Heart left ventricle (tissue), 16 donors: Measurements from ENCODE around the gene CIDEC. TPM values are rescaled to one million over a fixed set of nuclear protein-coding genes. Genes with fewer than 3 reads are reported as not detected.
A peak's percentile ranks its signal among the peaks of the same experiment; 100 is the strongest.
"Not testable (repeated sequence)": the region's sequence is repeated elsewhere in the genome, so short reads cannot be mapped to it uniquely, and the experiment has no call there.

Experiments
- ATAC-seq, 4 donors: fragments of 200-7000 bp; cut with Tn5 transposase; one replicate each; pipeline ENCODE4 v1.9.1; 2020 to 2022; ENCODE audit warnings: moderate library complexity in 4 of 4, mild to moderate bottlenecking in 3 of 4, moderate number of reproducible peaks in 1 of 4
- DNase-seq, 5 donors: peaks; one replicate each; pipeline ENCODE4 v3.0.0-alpha.2; 2020
- H3K27ac ChIP-seq, 12 donors: fragments of 200-600 bp; sonication (generic) in 4 of 12; one replicate each; pipeline versions ENCODE4 v1.5.0 to v1.8.0; 2016 to 2022; ENCODE audit warnings: mild to moderate bottlenecking in 2 of 12
- H3K27me3 ChIP-seq, 9 donors: fragments of 200-600 bp; sonication (generic) in 2 of 9; one replicate each; pipeline versions ENCODE4 v1.5.1 to v1.8.0; 2016 to 2022; ENCODE audit warnings: mild to moderate bottlenecking in 3 of 9
- H3K36me3 ChIP-seq, 9 donors: fragments of 200-600 bp; sonication (generic) in 2 of 9; one replicate each; pipeline versions ENCODE4 v1.5.0 to v1.8.0; 2018 to 2022; ENCODE audit warnings: mild to moderate bottlenecking in 2 of 9
- H3K4me1 ChIP-seq, 12 donors: fragments of 200-600 bp; sonication (generic) in 4 of 12; one replicate each; pipeline versions ENCODE4 v1.5.0 to v1.8.0; 2016 to 2022; ENCODE audit warnings: mild to moderate bottlenecking in 3 of 12
- H3K4me3 ChIP-seq, 12 donors: fragments of 200-600 bp; sonication (generic) in 4 of 12; one replicate each; pipeline versions ENCODE4 v1.5.0 to v1.8.0; 2017 to 2022; ENCODE audit warnings: mild to moderate bottlenecking in 9 of 12, moderate library complexity in 4 of 12
- H3K9me3 ChIP-seq, 12 donors: fragments of 200-600 bp; sonication (generic) in 4 of 12; one replicate each; pipeline versions ENCODE4 v1.5.0 to v1.8.0; 2016 to 2022; ENCODE audit warnings: mild to moderate bottlenecking in 1 of 12
- POLR2A ChIP-seq, 2 donors: fragments of 450-650 bp; IDR thresholded peaks; one replicate each; pipeline ENCODE4 v1.6.1; 2017; ENCODE audit warnings: antibody characterized with exemption in 2 of 2, mild to moderate bottlenecking in 2 of 2, moderate library complexity in 2 of 2
- WGBS, 4 donors: extraction: QIAGEN DNeasy Blood & Tissue Kit in 2 of 4; methylation state at CpG; one replicate each; pipeline versions ENCODE4 v1.1.5 to v1.1.7; 2013 to 2018; 5-methylcytosine and 5-hydroxymethylcytosine counted together
- intact Hi-C, 10 donors: fragments of 100-400 bp; cut with DNase I; formaldehyde crosslinking; loops; one replicate each; pipeline versions ENCODE4 v1.11.1 to v1.14.2; 2022
- polyA plus RNA-seq, 2 donors: library from polyadenylated mRNA; stranded (reverse); fragments of 200-250 nt; gene quantifications; one replicate each; pipeline ENCODE4 v1.2.3, GENCODE V29; 2013
- total RNA-seq, 9 donors: library from RNA; depleted of rRNA in 2 of 9; stranded (reverse); fragments of >200 nt in 2 of 9; fragmentation: NEBNext Ultra II Directional in 3 of 9; extraction: Animal tissue kit (Norgen Biotek cat#: 25700) in 3 of 9; gene quantifications; one replicate each; pipeline versions ENCODE4 v1.1.0 to v1.2.4, GENCODE V29; 2016 to 2023
- TF ChIP-seq, protein P1 (sequence below), 12 donors: fragments of 200-600 bp; sonication (generic) in 4 of 12; IDR thresholded peaks; one replicate each; pipeline versions ENCODE4 v1.5.0 to v1.8.0; 2018 to 2022; ENCODE audit warnings: antibody characterized with exemption in 12 of 12, mild to moderate bottlenecking in 5 of 12
- donor health status: ischemic (EF 13 %, LVEDD 7.1; RV severe dilation, severe dysfunction).
- donor health status: healthy with polysubstance abuse.
- donor health status: DM: no; HTN: yes; CAD: no.
- donor health status: DM: no; HTN: no; CAD: no.
- donor health status: ischemic (EF 25% LVEDD 6.9; RV normal size, moderate dysfunction).
- donor health status: ischemic (EF 25% LVEDD 5.7; RV mildly dilated, moderate dysfunction).
- donor health status: healthy.
- donor health status: DM: yes; HTN: yes; CAD: no.
- donor health status: ischemic (EF 35%, LVEDD 5.7; RV mildly dilated, moderate dysfunction).
- donor health status: nonischemic (EF 11% LVEDD 7.7; RV severe dilation, severe dysfunction).
- donor health status: DM: yes; HTN: yes; CAD: no.
- donor health status: PGD.
- donor health status: ischemic (EF 29% LVEDD 5.4; RV normal size, mild dysfunction).
- donor health status: nonischemic (EF 23%, LVEDD 6.1; RV moderate dilation, normal function).

The CIDEC gene
- total and polyA plus RNA-seq, 11 donors: 0.72 to 59.0 (median 4.0) TPM; not detected in 2

- Histone ChIP-seq H3K9me3 (no peaks in the 10 kb centered on the region), H3K27ac (no peak overlapping the region), H3K4me3 (no peak overlapping the region), H3K27me3 (no peaks in the 10 kb centered on the region), H3K36me3 (no peaks in the 10 kb centered on the region), H3K4me1 (peaks cover 0 to 3% (median 0%) of the 10 kb centered on the region in 12 donors)
- TF ChIP-seq, protein P1, sequence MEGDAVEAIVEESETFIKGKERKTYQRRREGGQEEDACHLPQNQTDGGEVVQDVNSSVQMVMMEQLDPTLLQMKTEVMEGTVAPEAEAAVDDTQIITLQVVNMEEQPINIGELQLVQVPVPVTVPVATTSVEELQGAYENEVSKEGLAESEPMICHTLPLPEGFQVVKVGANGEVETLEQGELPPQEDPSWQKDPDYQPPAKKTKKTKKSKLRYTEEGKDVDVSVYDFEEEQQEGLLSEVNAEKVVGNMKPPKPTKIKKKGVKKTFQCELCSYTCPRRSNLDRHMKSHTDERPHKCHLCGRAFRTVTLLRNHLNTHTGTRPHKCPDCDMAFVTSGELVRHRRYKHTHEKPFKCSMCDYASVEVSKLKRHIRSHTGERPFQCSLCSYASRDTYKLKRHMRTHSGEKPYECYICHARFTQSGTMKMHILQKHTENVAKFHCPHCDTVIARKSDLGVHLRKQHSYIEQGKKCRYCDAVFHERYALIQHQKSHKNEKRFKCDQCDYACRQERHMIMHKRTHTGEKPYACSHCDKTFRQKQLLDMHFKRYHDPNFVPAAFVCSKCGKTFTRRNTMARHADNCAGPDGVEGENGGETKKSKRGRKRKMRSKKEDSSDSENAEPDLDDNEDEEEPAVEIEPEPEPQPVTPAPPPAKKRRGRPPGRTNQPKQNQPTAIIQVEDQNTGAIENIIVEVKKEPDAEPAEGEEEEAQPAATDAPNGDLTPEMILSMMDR (IDR thresholded peaks at IDR 0.05): no peak
- TF ChIP-seq POLR2A (IDR thresholded peaks at IDR 0.05): no peak
- 73 to 90% (median 80%) methylated on average over 4 to 5 of the region's 5 CpGs for WGBS, 4 donors
- DNase-seq (no peak), ATAC-seq (no peak)
- intact Hi-C loops: no loop called here
Measured at GRCh38 chr3:9869955-9870354, 10.1 kb downstream of the CIDEC start.

- intact Hi-C loops: no loop called here
- no peak for TF ChIP-seq POLR2A (IDR thresholded peaks at IDR 0.05)
- TF ChIP-seq, protein P1 (IDR thresholded peaks at IDR 0.05): no peak
- Histone ChIP-seq H3K27ac (peak overlapping the region in 1 of 12 donors; percentile 87), H3K27me3 (no peaks in the 10 kb centered on the region), H3K4me1 (peaks cover 0 to 21% (median 9%) of the 10 kb centered on the region in 12 donors), H3K9me3 (no peaks in the 10 kb centered on the region), H3K36me3 (no peaks in the 10 kb centered on the region), H3K4me3 (no peak overlapping the region)
- WGBS, 4 donors: 88 to 96% (median 90%) methylated on average over 12 of the region's 12 CpGs
- no peak for DNase-seq
- no peak for ATAC-seq
Measured at GRCh38 chr3:9867106-9867505, 12.9 kb downstream of the CIDEC start.

GRCh38 chr3:9866639-9867038 is 13.4 kb downstream of the CIDEC start:
- peak in 1 of 4 donors; percentile 34 for ATAC-seq
- no peaks in the 10 kb centered on the region for H3K36me3 ChIP-seq
- H3K9me3 ChIP-seq: no peaks in the 10 kb centered on the region
- DNase-seq: peak in 1 of 5 donors; percentile 40
- no peak overlapping the region for H3K4me3 ChIP-seq
- TF ChIP-seq, protein P1 (IDR thresholded peaks at IDR 0.05): no peak
- TF ChIP-seq POLR2A (IDR thresholded peaks at IDR 0.05): no peak
- H3K4me1 ChIP-seq: peaks cover 0 to 21% (median 9%) of the 10 kb centered on the region in 12 donors
- H3K27me3 ChIP-seq: no peaks in the 10 kb centered on the region
- 80 to 83% (median 82%) methylated on average over 8 of the region's 8 CpGs for WGBS, 4 donors
- intact Hi-C loops: no loop called here
- peak overlapping the region in 1 of 12 donors; percentile 87 for H3K27ac ChIP-seq

- intact Hi-C loops, H3K27me3 ChIP-seq, H3K36me3 ChIP-seq, DNase-seq, H3K4me3 ChIP-seq, H3K9me3 ChIP-seq, ATAC-seq: not testable (repeated sequence)
- peaks cover 0 to 21% (median 9%) of the 10 kb centered on the region in 12 donors for H3K4me1 ChIP-seq
- peak overlapping the region in 2 of 12 donors; percentile 7 to 87 for H3K27ac ChIP-seq
- WGBS, 4 donors: 87 to 92% (median 89%) methylated on average over 10 of the region's 10 CpGs
Measured at GRCh38 chr3:9865125-9865637, 14.9 kb downstream of the CIDEC start.
